Loucy (cell line): Measurements from ENCODE around the gene ENTPD6.

ENCODE experiments used
- EZH2phosphoT487 ChIP-seq: fragments of 200-600 bp; IDR thresholded peaks from 2 replicates; pipeline ENCODE4 v1.6.1; 2018; ENCODE audit warnings: antibody characterized with exemption, mild to moderate bottlenecking, moderate library complexity, borderline replicate concordance
- TF ChIP-seq, protein P1 (sequence below): fragments of 200-600 bp; sonication (generic); conservative IDR thresholded peaks from 2 replicates; pipeline ENCODE4 v1.5.1; 2014; ENCODE audit warnings: mild to moderate bottlenecking, antibody characterized with exemption, low read length

DNA sequence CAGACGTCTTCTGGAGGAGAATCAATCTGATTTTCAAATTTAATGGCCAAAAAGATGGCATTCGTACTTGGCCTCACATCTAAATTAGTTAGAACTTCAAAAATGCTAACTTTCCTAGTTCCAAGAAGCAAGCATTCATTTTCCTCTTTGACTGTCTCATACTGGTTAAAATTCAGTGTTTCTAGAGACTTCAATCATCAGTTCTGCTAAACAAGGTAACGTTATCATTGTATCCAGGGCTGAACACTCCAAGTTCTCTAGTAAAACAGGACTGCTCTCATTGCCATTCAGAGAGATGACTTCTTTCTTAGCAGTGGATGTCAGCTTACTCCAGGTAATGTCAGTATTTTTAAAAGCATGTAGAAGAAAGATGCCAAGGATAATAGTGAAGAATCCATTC, 34.6 kb upstream of the ENTPD6 start:
- TF ChIP-seq, protein P1, sequence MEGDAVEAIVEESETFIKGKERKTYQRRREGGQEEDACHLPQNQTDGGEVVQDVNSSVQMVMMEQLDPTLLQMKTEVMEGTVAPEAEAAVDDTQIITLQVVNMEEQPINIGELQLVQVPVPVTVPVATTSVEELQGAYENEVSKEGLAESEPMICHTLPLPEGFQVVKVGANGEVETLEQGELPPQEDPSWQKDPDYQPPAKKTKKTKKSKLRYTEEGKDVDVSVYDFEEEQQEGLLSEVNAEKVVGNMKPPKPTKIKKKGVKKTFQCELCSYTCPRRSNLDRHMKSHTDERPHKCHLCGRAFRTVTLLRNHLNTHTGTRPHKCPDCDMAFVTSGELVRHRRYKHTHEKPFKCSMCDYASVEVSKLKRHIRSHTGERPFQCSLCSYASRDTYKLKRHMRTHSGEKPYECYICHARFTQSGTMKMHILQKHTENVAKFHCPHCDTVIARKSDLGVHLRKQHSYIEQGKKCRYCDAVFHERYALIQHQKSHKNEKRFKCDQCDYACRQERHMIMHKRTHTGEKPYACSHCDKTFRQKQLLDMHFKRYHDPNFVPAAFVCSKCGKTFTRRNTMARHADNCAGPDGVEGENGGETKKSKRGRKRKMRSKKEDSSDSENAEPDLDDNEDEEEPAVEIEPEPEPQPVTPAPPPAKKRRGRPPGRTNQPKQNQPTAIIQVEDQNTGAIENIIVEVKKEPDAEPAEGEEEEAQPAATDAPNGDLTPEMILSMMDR = no peak
- TF ChIP-seq EZH2phosphoT487 = no peak
